Activated B cell treated with CpG ODN at 0.5 μM for 24 hours (primary cell): ENCODE data around the gene NAALADL2. TPM values are rescaled to one million over a fixed set of nuclear protein-coding genes. Genes with fewer than 3 reads are reported as not detected.
"Not testable (repeated sequence)": the region's sequence is repeated elsewhere in the genome, so short reads cannot be mapped to it uniquely, and the experiment has no call there.

Source experiments
- ATAC-seq: fragments of 200-7000 bp; cut with Tn5 transposase; one replicate; pipeline ENCODE4 v1.10.0; 2021; ENCODE audit warnings: low read depth, mild to moderate bottlenecking, moderate library complexity
- CTCF ChIA-PET: fragments of 350-600 bp; sonication (Branson Sonifier 250); formaldehyde crosslinking; loops from one replicate; lab custom pipeline; 2021; ENCODE audit warnings: antibody characterized with exemption; lab: Charles Lee
- POLR2A ChIA-PET: fragments of 350-600 bp; sonication (Branson Sonifier 250); formaldehyde crosslinking; loops from one replicate; lab custom pipeline; 2021; ENCODE audit warnings: antibody characterized with exemption; lab: Charles Lee
- DNase-seq: peaks from one replicate; pipeline ENCODE4 v3.0.0; 2022
- H3K27ac Mint-ChIP-seq: one replicate; pipeline ENCODE4 v1.8.0; 2020; ENCODE audit warnings: mixed read lengths
- H3K27me3 Mint-ChIP-seq: one replicate; pipeline ENCODE4 v1.8.0; 2021; ENCODE audit warnings: mixed read lengths
- H3K36me3 Mint-ChIP-seq: one replicate; pipeline ENCODE4 v1.8.0; 2021; ENCODE audit warnings: low read depth, mixed read lengths
- H3K4me1 Mint-ChIP-seq: one replicate; pipeline ENCODE4 v1.8.0; 2021; ENCODE audit warnings: mixed read lengths
- H3K4me3 Mint-ChIP-seq: one replicate; pipeline ENCODE4 v1.8.0; 2020; ENCODE audit warnings: mild to moderate bottlenecking, mixed read lengths
- H3K9me3 Mint-ChIP-seq: one replicate; pipeline ENCODE4 v1.8.0; 2020; ENCODE audit warnings: mixed read lengths
- intact Hi-C: fragments of 100-400 bp; cut with micrococcal nuclease; formaldehyde crosslinking; loops from one replicate; pipeline ENCODE4 v1.15.1; 2024
- total RNA-seq: library from RNA; stranded (reverse); gene quantifications from 2 replicates; pipeline ENCODE4 v1.2.3, GENCODE V29; 2022
- TF ChIP-seq, protein P1 (sequence below): fragments of 200-600 bp; IDR thresholded peaks from one replicate; pipeline ENCODE4 v1.8.0; 2022; ENCODE audit warnings: antibody characterized with exemption, mild to moderate bottlenecking

Gene NAALADL2
- total RNA-seq, 1 donor from 2014 or later: not detected

GRCh38 chr3:175070946-175071345 lies 211.8 kb downstream of the NAALADL2 start:
- Mint-ChIP-seq H3K36me3 (no peaks in the 10 kb centered on the region), H3K4me3 (no peak overlapping the region), H3K27ac (no peak overlapping the region), H3K9me3 (peaks cover 2% of the 10 kb centered on the region), H3K4me1 (no peaks in the 10 kb centered on the region), H3K27me3 (no peaks in the 10 kb centered on the region)
- DNase-seq (no peak), ATAC-seq (no peak)
- ChIA-PET CTCF (no interaction called here), POLR2A (no interaction called here)
- TF ChIP-seq, protein P1, sequence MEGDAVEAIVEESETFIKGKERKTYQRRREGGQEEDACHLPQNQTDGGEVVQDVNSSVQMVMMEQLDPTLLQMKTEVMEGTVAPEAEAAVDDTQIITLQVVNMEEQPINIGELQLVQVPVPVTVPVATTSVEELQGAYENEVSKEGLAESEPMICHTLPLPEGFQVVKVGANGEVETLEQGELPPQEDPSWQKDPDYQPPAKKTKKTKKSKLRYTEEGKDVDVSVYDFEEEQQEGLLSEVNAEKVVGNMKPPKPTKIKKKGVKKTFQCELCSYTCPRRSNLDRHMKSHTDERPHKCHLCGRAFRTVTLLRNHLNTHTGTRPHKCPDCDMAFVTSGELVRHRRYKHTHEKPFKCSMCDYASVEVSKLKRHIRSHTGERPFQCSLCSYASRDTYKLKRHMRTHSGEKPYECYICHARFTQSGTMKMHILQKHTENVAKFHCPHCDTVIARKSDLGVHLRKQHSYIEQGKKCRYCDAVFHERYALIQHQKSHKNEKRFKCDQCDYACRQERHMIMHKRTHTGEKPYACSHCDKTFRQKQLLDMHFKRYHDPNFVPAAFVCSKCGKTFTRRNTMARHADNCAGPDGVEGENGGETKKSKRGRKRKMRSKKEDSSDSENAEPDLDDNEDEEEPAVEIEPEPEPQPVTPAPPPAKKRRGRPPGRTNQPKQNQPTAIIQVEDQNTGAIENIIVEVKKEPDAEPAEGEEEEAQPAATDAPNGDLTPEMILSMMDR: no peak
- intact Hi-C loops: no loop called here

GRCh38 chr3:175073219-175073905 lies 214.2 kb downstream of the NAALADL2 start:
- no peaks in the 10 kb centered on the region for H3K27me3 Mint-ChIP-seq
- H3K4me3 Mint-ChIP-seq: no peak overlapping the region
- TF ChIP-seq, protein P1: no peak
- H3K27ac Mint-ChIP-seq: no peak overlapping the region
- no peaks in the 10 kb centered on the region for H3K4me1 Mint-ChIP-seq
- ATAC-seq: no peak
- POLR2A ChIA-PET: no interaction called here
- no peak for DNase-seq
- CTCF ChIA-PET: no interaction called here
- H3K9me3 Mint-ChIP-seq: peaks cover 2% of the 10 kb centered on the region
- no peaks in the 10 kb centered on the region for H3K36me3 Mint-ChIP-seq
- intact Hi-C loops: no loop called here

- ATAC-seq: no peak
- no peaks in the 10 kb centered on the region for H3K27me3 Mint-ChIP-seq
- CTCF ChIA-PET: no interaction called here
Measured at GRCh38 chr3:175075269-175075668, 216.1 kb downstream of the NAALADL2 start.

DNA sequence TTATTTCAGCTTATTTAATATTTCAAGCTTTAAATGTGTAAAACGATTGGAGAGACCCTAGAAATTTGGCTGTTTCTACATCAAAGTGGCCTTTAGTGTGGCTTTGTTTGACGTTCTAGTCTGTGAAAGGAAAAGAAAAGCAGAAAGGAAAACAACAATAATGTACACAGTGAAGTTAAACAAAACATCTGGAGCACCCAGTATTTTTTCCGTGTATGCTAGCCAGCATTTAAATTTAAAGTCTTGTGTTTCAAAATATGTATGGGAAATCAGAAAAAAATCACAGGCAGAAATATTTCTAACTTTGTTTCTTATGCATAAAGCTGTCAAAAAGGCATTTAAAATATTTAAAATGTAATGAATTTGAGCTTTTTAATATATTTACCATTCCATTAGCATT lies 218.1 kb downstream of the NAALADL2 start:
- H3K36me3 Mint-ChIP-seq: no peaks in the 10 kb centered on the region
- intact Hi-C loops: no loop called here
- DNase-seq (no peak), ATAC-seq (no peak)
- H3K27me3 Mint-ChIP-seq: no peaks in the 10 kb centered on the region
- H3K9me3 Mint-ChIP-seq: no peaks in the 10 kb centered on the region
- POLR2A ChIA-PET: no interaction called here
- CTCF ChIA-PET: no interaction called here
- H3K27ac Mint-ChIP-seq: no peak overlapping the region
- TF ChIP-seq, protein P1: no peak
- H3K4me1 Mint-ChIP-seq: no peaks in the 10 kb centered on the region
- no peak overlapping the region for H3K4me3 Mint-ChIP-seq

More at GRCh38 chr3:175075269-175075668, 216.1 kb downstream of the NAALADL2 start:
- Mint-ChIP-seq H3K36me3 (no peaks in the 10 kb centered on the region), H3K9me3 (no peaks in the 10 kb centered on the region), H3K27ac (no peak overlapping the region), H3K4me1 (no peaks in the 10 kb centered on the region), H3K4me3 (no peak overlapping the region)
- TF ChIP-seq, protein P1: no peak
- DNase-seq: no peak
- POLR2A ChIA-PET: no interaction called here
- intact Hi-C loops: no loop called here

- ATAC-seq (no peak), DNase-seq (no peak)
- no peaks in the 10 kb centered on the region for H3K27me3 Mint-ChIP-seq
- ChIA-PET CTCF (no interaction called here), POLR2A (no interaction called here)
- H3K27ac Mint-ChIP-seq: no peak overlapping the region
- TF ChIP-seq, protein P1: no peak
- no peaks in the 10 kb centered on the region for H3K36me3 Mint-ChIP-seq
- intact Hi-C loops: no loop called here
- H3K9me3 Mint-ChIP-seq: peaks cover 2% of the 10 kb centered on the region
- H3K4me3 Mint-ChIP-seq: no peak overlapping the region
- H3K4me1 Mint-ChIP-seq: no peaks in the 10 kb centered on the region
Measured at GRCh38 chr3:175082631-175083030, 223.5 kb downstream of the NAALADL2 start.

- H3K27me3 Mint-ChIP-seq, DNase-seq, H3K36me3 Mint-ChIP-seq, intact Hi-C loops, H3K9me3 Mint-ChIP-seq, POLR2A ChIA-PET, ATAC-seq, H3K27ac Mint-ChIP-seq, H3K4me3 Mint-ChIP-seq, H3K4me1 Mint-ChIP-seq, CTCF ChIA-PET: not testable (repeated sequence)
Measured at GRCh38 chr3:175087128-175087527, 228.0 kb downstream of the NAALADL2 start.
